Neural progenitor cell (in vitro differentiated cells): ENCODE measurements around the gene RGS11. TPM values are rescaled to one million over a fixed set of nuclear protein-coding genes. Genes with fewer than 3 reads are reported as not detected.

ENCODE experiments used
- DNase-seq: peaks from one replicate; pipeline ENCODE4 v3.0.0-alpha.2; 2016; ENCODE audit warnings: low spot score
- H2AFZ ChIP-seq: fragments of 200-600 bp; sonication (generic); replicated peaks from 2 replicates; pipeline ENCODE4 v1.6.1; 2016; ENCODE audit warnings: antibody characterized with exemption
- H3F3A ChIP-seq: fragments of 200-600 bp; sonication (generic); 2 replicates; pipeline ENCODE4 v1.6.1; 2016; ENCODE audit warnings: antibody characterized with exemption, low read depth
- H3K27ac ChIP-seq: fragments of 200-600 bp; sonication (generic); 2 replicates; pipeline ENCODE4 v1.5.1; 2016; ENCODE audit warnings: mild to moderate bottlenecking
- H3K27me3 ChIP-seq: fragments of 200-600 bp; sonication (generic); 2 replicates; pipeline ENCODE4 v1.6.1; 2016; ENCODE audit warnings: mild to moderate bottlenecking, moderate library complexity
- H3K36me3 ChIP-seq: fragments of 200-600 bp; sonication (generic); 2 replicates; pipeline ENCODE4 v1.5.1; 2016
- H3K4me1 ChIP-seq: fragments of 200-600 bp; sonication (generic); 2 replicates; pipeline ENCODE4 v1.6.1; 2016; ENCODE audit warnings: mixed run types
- H3K4me2 ChIP-seq: fragments of 200-600 bp; sonication (generic); 2 replicates; pipeline ENCODE4 v1.6.1; 2016
- H3K4me3 ChIP-seq: fragments of 200-600 bp; sonication (generic); 2 replicates; pipeline ENCODE4 v1.5.1; 2016
- H3K79me2 ChIP-seq: fragments of 200-600 bp; sonication (generic); 2 replicates; pipeline ENCODE4 v1.6.1; 2016; ENCODE audit warnings: low read depth
- H3K9ac ChIP-seq: fragments of 200-600 bp; sonication (generic); 2 replicates; pipeline ENCODE4 v1.6.1; 2016
- H3K9me3 ChIP-seq: fragments of 200-600 bp; sonication (generic); 2 replicates; pipeline ENCODE4 v1.5.1; 2016; ENCODE audit warnings: low read depth
- H4K20me1 ChIP-seq: fragments of 200-600 bp; sonication (generic); 2 replicates; pipeline ENCODE4 v1.6.1; 2016; ENCODE audit warnings: low read depth
- H3K27ac Mint-ChIP-seq: 3 replicates; pipeline ENCODE4 v1.8.0; 2021; ENCODE audit warnings: mixed read lengths
- H3K27me3 Mint-ChIP-seq: 2 replicates; pipeline ENCODE4 v1.8.0; 2022; ENCODE audit warnings: low read depth, mild to moderate bottlenecking, inconsistent platforms, moderate library complexity, mixed read lengths; ENCODE audit not compliant: insufficient read depth
- H3K36me3 Mint-ChIP-seq: 3 replicates; pipeline ENCODE4 v1.8.0; 2021; ENCODE audit warnings: mixed read lengths
- H3K4me1 Mint-ChIP-seq: 3 replicates; pipeline ENCODE4 v1.8.0; 2021; ENCODE audit warnings: mixed read lengths
- H3K4me3 Mint-ChIP-seq: 3 replicates; pipeline ENCODE4 v1.8.0; 2021; ENCODE audit warnings: mild to moderate bottlenecking, moderate library complexity, mixed read lengths
- H3K9me3 Mint-ChIP-seq: 3 replicates; pipeline ENCODE4 v1.8.0; 2020; ENCODE audit warnings: mixed read lengths
- CTCF ChIP-seq: fragments of 200-600 bp; sonication (generic); IDR thresholded peaks from 2 replicates; pipeline ENCODE4 v1.5.1; 2017; ENCODE audit warnings: antibody characterized with exemption, mild to moderate bottlenecking
- EZH2 ChIP-seq: fragments of 200-600 bp; sonication (generic); IDR thresholded peaks from 2 replicates; pipeline ENCODE4 v1.6.1; 2017; ENCODE audit warnings: antibody characterized with exemption, mild to moderate bottlenecking, moderate library complexity
- EZH2phosphoT487 ChIP-seq: fragments of 200-600 bp; sonication (generic); IDR thresholded peaks from 2 replicates; pipeline ENCODE4 v1.6.1; 2017; ENCODE audit warnings: antibody characterized with exemption
- total RNA-seq: library from RNA; depleted of rRNA; stranded (reverse); fragments of >200 nt; gene quantifications from 2 replicates; pipeline ENCODE4 v1.2.3, GENCODE V29; 2015; ENCODE audit warnings: low replicate concordance

Gene RGS11
- total RNA-seq, 1 donor from 2014 or later, result 0.52 TPM

GRCh38 chr16:290015-290680, 14.4 kb upstream of the RGS11 start:
- TF ChIP-seq EZH2phosphoT487 (no peak), CTCF (no peak)
- H3K27ac Mint-ChIP-seq, result no peak overlapping the region
- H3K36me3 ChIP-seq, result no peaks in the 10 kb centered on the region

GRCh38 chr16:289395-289997, 13.8 kb upstream of the RGS11 start:
- Histone ChIP-seq H3K4me3 (no peak overlapping the region), H3K27ac (no peak overlapping the region), H3K9me3 (no peaks in the 10 kb centered on the region), H3K36me3 (no peaks in the 10 kb centered on the region), H4K20me1 (no peaks in the 10 kb centered on the region), H3K4me2 (no peak overlapping the region), H2AFZ (no peak overlapping the region), H3K4me1 (no peaks in the 10 kb centered on the region), H3F3A (no peaks in the 10 kb centered on the region), H3K27me3 (no peaks in the 10 kb centered on the region), H3K79me2 (no peaks in the 10 kb centered on the region), H3K9ac (no peak overlapping the region)
- Mint-ChIP-seq H3K27me3 (peaks cover 2% of the 10 kb centered on the region), H3K36me3 (peaks cover 13% of the 10 kb centered on the region), H3K4me1 (no peaks in the 10 kb centered on the region), H3K27ac (no peak overlapping the region), H3K4me3 (no peak overlapping the region), H3K9me3 (peaks cover 5% of the 10 kb centered on the region)
- TF ChIP-seq CTCF (no peak), EZH2phosphoT487 (no peak), EZH2 (no peak)
- no peak for DNase-seq

More at GRCh38 chr16:290015-290680, 14.4 kb upstream of the RGS11 start:
- no peaks in the 10 kb centered on the region for H3K4me1 ChIP-seq
- no peak overlapping the region for H3K4me3 ChIP-seq
- H3K27ac ChIP-seq, result no peak overlapping the region
- no peak overlapping the region for H3K4me2 ChIP-seq
- no peak overlapping the region for H3K9ac ChIP-seq
- no peaks in the 10 kb centered on the region for H3K79me2 ChIP-seq
- no peak for DNase-seq
- H3K27me3 Mint-ChIP-seq, result peaks cover 2% of the 10 kb centered on the region
- H3K27me3 ChIP-seq, result no peaks in the 10 kb centered on the region
- no peaks in the 10 kb centered on the region for H3F3A ChIP-seq
- no peaks in the 10 kb centered on the region for H3K9me3 ChIP-seq
- no peaks in the 10 kb centered on the region for H4K20me1 ChIP-seq
- no peak overlapping the region for H2AFZ ChIP-seq
- no peaks in the 10 kb centered on the region for H3K4me1 Mint-ChIP-seq
- peaks cover 13% of the 10 kb centered on the region for H3K36me3 Mint-ChIP-seq
- no peak overlapping the region for H3K4me3 Mint-ChIP-seq
- H3K9me3 Mint-ChIP-seq, result peaks cover 5% of the 10 kb centered on the region

GRCh38 chr16:287981-288920, 12.5 kb upstream of the RGS11 start:
- DNase-seq, result no peak
- no peaks in the 10 kb centered on the region for H3K36me3 ChIP-seq
- no peaks in the 10 kb centered on the region for H4K20me1 ChIP-seq
- no peak overlapping the region for H3K9ac ChIP-seq
- Mint-ChIP-seq H3K36me3 (peaks cover 13% of the 10 kb centered on the region), H3K4me3 (no peak overlapping the region), H3K4me1 (no peaks in the 10 kb centered on the region), H3K27ac (no peak overlapping the region), H3K27me3 (peaks cover 2% of the 10 kb centered on the region), H3K9me3 (peaks cover 5% of the 10 kb centered on the region)
- H3F3A ChIP-seq, result no peaks in the 10 kb centered on the region
- no peak overlapping the region for H3K4me2 ChIP-seq
- no peaks in the 10 kb centered on the region for H3K4me1 ChIP-seq
- no peaks in the 10 kb centered on the region for H3K79me2 ChIP-seq
- no peak overlapping the region for H3K27ac ChIP-seq
- H2AFZ ChIP-seq, result no peak overlapping the region
- H3K9me3 ChIP-seq, result no peaks in the 10 kb centered on the region
- H3K4me3 ChIP-seq, result no peak overlapping the region
- no peaks in the 10 kb centered on the region for H3K27me3 ChIP-seq
- TF ChIP-seq EZH2 (no peak), CTCF (no peak), EZH2phosphoT487 (no peak)
